ENCODE data around the gene FSTL4.
A peak's percentile ranks its signal among the peaks of the same experiment; 100 is the strongest.

FSTL4 gene

GRCh38 chr5:133314086-133314485 lies 298.3 kb downstream of the FSTL4 start:
- no peak for DNase-seq

- no peak for DNase-seq
Measured at GRCh38 chr5:133311176-133311575, 301.2 kb downstream of the FSTL4 start.

GRCh38 chr5:133309984-133310621 lies 302.2 kb downstream of the FSTL4 start:
- DNase-seq, result no peak

DNA sequence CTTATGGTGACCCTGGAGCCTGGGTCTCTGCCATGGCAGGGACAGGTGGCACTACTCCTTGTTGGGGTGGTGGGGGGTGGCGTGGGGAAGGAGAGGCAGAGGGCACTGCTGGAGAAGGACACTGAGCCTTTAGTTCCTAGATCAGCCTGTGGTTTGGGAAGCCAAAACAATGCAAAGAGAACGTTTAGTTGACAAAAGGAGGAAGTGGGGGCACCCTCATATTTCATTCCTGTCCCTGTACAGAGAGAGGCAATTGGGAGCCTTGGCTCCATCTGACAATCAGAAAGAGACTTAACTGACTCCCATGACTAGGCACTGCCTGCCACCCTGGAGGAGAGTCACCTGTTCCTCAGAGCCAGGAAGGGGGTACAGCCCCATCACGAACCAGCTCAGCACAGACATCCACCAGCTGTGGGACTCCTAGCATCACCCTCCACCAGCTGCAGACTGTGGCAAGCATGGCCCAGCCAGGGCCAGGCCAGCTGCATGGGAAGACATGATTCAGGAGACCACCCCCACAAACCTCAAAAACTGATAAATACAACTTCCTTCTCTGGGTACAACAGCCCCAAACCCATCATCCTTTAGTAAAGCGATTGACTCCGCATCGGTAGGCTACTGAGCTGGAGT lies 303.1 kb downstream of the FSTL4 start:
- DNase-seq, result no peak

GRCh38 chr5:133307275-133307674 lies 305.1 kb downstream of the FSTL4 start:
- no peak for DNase-seq

- no peak for DNase-seq
Measured at GRCh38 chr5:133304707-133305216, 307.6 kb downstream of the FSTL4 start.

GRCh38 chr5:133304178-133304577 lies 308.2 kb downstream of the FSTL4 start:
- no peak for DNase-seq

GRCh38 chr5:133303298-133303697 lies 309.0 kb downstream of the FSTL4 start:
- no peak for DNase-seq

GRCh38 chr5:133299728-133300127 lies 312.6 kb downstream of the FSTL4 start:
- DNase-seq, result no peak

DNA sequence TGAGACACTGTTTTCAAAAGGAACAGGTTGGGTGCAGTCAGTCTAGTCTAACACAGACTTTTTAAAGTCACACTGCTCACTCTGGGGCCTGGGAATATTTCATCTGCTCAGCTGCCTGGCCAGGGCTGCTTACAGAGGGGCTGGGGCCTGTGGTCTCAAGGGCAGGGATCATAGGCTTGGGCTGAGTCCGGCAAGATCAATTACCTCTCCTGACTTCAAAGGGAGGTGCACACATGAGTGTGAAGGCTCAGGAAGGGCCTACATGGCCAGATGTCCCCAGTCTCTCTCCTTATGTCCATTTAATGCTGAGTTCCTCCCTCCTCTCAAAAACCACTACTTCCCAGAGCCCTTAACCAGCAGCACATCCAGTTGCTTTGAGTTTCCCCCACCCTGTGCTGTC lies 313.3 kb downstream of the FSTL4 start:
- DNase-seq, result no peak

GRCh38 chr5:133298447-133298846 lies 313.9 kb downstream of the FSTL4 start:
- DNase-seq, result peak; percentile 40

DNA sequence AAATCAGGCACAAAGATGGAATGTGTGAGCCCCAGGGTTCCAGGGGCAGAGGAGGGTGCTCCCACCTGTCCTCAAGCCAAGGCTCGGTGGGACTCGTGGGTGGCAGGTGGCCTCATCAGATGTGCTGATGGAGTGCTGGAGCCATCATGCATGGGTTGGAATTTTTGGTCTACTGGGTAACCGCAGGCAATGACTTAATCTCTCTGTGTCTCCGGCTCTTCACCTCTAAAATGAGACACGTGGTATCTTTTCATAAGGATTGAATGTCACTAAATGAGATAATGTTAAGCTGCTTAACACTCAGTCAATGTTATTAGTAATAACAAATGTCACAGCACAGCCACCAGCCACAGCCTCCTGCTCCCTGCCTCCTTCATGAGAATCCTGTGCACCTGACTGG lies 315.0 kb downstream of the FSTL4 start:
- no peak for DNase-seq

- DNase-seq, result no peak
Measured at GRCh38 chr5:133296624-133297023, 315.7 kb downstream of the FSTL4 start.

- no peak for DNase-seq
Measured at GRCh38 chr5:133295520-133295919, 316.8 kb downstream of the FSTL4 start.

GRCh38 chr5:133294380-133294779 lies 318.0 kb downstream of the FSTL4 start:
- DNase-seq, result no peak

DNA sequence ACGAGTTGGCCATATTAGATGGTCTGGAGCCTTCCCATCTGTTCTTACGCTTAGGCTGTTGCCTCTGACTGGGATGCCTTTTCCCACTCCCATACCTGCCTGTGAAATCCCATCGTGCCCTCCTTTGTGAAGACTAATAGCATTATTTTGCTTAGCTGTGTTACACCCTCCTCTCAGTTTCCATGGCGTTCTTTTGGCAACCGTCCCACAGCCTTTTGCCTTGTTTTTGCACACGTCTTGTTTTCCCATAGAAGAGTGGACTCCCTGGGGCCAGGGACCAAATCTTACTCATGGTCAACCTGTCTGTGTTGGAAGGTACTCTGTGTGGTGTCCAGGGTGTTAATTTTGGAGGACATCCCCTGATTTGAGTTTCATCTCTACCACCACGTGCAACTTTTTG lies 318.4 kb downstream of the FSTL4 start:
- DNase-seq, result no peak

DNA sequence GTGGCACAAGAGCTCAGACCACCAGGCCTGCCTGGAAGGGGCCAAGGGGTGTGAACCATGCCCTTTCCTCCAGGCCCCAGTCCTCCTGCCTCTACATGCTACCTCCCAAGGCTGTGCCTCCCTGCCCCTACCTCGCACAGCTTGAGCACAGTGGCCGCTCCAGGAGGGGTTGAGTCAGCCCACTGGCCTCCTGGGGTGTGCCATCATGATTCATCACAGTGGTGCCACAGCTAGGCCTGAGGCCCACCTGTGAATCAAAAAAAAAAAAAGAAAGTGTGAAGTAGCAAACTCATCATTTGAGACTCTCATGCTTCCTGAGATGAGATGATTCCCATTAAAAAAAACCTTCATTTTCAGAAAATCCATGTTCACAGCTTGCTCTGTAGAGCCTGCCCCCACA lies 320.0 kb downstream of the FSTL4 start:
- DNase-seq, result peak; percentile 27

DNA sequence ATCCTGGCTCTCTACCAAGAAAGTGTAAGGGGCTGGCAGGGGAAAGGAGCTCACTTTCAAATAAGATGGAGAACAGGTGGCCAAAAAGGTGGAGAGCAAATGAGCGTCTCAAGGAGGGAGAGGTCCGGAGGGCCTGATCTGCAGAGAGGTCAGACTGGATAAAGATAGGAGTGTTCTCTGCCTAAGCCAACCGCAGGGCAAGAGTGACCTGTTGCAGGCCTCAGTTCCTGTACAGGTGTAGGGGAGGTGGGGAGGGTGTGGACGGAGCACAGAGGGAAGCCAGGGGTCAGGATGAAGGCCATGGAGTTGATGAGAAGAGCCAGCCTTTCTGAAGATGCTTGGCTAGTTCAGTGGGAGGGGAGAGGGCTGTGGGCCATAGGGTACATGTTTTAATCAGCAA lies 320.8 kb downstream of the FSTL4 start:
- DNase-seq, result no peak

DNA sequence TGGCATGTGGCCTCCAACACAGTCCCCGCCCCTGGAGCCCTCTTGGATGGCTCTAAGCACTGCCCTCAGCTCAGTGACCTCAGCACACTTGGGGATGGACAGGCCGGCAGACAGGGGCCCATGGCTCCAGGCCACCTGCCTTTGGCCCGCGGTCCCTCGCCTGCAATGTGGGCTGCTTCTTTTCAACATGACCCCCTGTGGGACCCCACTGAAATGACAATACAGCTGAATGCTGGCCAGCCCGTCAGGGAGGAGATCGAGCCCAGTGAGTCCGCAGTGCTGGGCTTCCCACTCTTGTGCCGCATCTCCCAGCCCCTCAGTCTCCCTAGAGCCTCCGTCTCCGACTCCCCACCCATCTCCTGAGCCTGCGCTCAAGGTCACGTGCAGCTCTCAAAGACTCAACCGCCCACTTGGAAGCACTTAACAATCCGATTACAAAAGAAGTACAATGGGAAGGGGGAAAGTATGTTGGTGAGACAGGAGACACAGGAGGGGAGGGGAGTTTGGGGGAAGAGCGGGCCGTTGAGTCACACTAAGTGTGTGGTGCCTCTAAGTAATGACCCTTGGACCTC lies 321.6 kb downstream of the FSTL4 start:
- no peak for DNase-seq

DNA sequence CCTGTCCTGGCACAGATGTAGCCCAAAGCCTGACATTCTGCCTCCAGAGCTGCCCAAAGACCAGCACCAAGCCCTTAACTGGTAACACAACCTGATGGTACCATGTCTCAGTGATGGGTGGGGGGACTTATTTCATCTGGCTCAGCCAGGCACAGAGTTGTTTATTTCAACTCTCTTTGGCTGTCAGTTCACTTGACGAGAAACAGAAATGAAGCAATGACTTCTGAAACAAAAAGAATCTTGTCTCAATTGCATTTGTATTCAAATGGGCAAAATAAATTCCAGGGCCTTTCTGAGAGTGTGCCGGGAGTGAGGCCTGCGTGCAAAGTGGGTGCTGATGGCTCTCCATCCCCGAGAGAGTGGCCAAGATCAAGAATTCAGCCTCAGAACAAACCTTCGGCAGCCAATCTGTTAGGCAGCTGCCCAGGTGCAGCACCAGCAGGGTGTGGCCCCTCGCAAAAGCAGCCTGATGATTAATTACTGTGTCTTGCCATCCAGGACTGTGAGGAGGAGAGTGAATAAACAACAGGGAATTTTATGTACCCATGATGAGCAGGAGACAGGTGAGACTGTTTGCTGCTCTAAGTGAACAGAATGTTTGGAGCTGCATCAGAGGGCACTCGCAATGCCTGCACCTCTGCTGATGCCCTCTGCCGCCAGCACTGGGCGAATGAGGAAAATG lies 322.5 kb downstream of the FSTL4 start:
- DNase-seq, result no peak

- DNase-seq, result peak; percentile 66
Measured at GRCh38 chr5:133287500-133287899, 324.8 kb downstream of the FSTL4 start.

- DNase-seq, result no peak
Measured at GRCh38 chr5:133286483-133286882, 325.9 kb downstream of the FSTL4 start.

DNA sequence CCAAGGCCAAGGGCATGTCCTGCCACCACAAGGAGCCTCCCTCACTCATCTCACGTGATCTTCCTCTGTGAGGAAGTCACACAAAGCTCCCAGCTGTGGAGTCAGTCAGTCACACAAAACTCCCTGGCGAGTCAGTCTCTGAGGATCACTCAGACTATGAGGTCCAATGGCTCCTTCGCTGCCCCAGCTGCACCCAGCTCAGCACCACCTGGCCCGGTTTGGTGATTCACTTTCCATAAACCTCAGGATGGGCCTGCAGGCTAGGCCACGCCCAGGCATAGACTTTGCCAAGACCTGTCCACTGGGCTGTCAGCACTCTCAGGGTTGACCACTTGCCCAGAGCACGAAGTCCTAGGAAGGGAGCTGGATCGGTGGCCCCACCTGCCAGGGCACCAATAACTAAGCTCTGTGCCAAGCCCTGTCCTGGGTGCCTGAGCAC lies 326.7 kb downstream of the FSTL4 start:
- DNase-seq, result peak; percentile 26

GRCh38 chr5:133284306-133284705 lies 328.0 kb downstream of the FSTL4 start:
- no peak for DNase-seq

Measured in stimulated activated CD8-positive, alpha-beta memory T cell treated with anti-CD3 and anti-CD28 coated beads, Interleukin-4, amount 100 ng/mL, for 48 hours (primary cell).